SU-DHL-6 (cell line): ENCODE data around the gene RMND5B.

Source experiments
- H2AFZ ChIP-seq: fragments of 200-600 bp; sonication (generic); 2 replicates; pipeline ENCODE4 v1.6.1; 2014; ENCODE audit warnings: low read depth, mild to moderate bottlenecking, moderate library complexity, mixed read lengths, antibody characterized with exemption, low read length; ENCODE audit not compliant: severe bottlenecking
- H3F3A ChIP-seq: fragments of 200-600 bp; shearing (Covaris generic); 2 replicates; pipeline ENCODE4 v1.6.0; 2016; ENCODE audit warnings: antibody characterized with exemption, mild to moderate bottlenecking; ENCODE audit not compliant: insufficient read depth
- H3K27ac ChIP-seq: fragments of 200-600 bp; sonication (generic); 2 replicates; pipeline ENCODE4 v1.5.1; 2016; ENCODE audit warnings: low read depth, mild to moderate bottlenecking, low read length, moderate library complexity, mixed read lengths
- H3K27me3 ChIP-seq: fragments of 200-600 bp; sonication (generic), shearing (Covaris generic); 2 replicates; pipeline ENCODE4 v1.6.0; 2014; ENCODE audit warnings: mild to moderate bottlenecking, low read length
- H3K36me3 ChIP-seq: fragments of 200-600 bp; sonication (generic); 2 replicates; pipeline ENCODE4 v1.6.1; 2014; ENCODE audit warnings: mild to moderate bottlenecking, low read length, mixed read lengths
- H3K4me2 ChIP-seq: fragments of 300-600, 200-600 bp; shearing (Covaris generic), sonication (generic); 2 replicates; pipeline ENCODE4 v1.6.0; 2014; ENCODE audit warnings: low read length, low read depth, mild to moderate bottlenecking; ENCODE audit not compliant: poor library complexity, severe bottlenecking
- H3K4me3 ChIP-seq: fragments of 200-600 bp; sonication (generic); 2 replicates; pipeline ENCODE4 v1.5.1; 2014; ENCODE audit warnings: antibody characterized with exemption, low read length, mild to moderate bottlenecking, mixed read lengths; ENCODE audit not compliant: insufficient read depth, poor library complexity, severe bottlenecking
- H3K79me2 ChIP-seq: fragments of 200-600 bp; sonication (generic); 2 replicates; pipeline ENCODE4 v1.6.1; 2014; ENCODE audit warnings: mild to moderate bottlenecking, low read length, moderate library complexity; ENCODE audit not compliant: insufficient read depth
- H3K9ac ChIP-seq: fragments of 200-600 bp; sonication (generic); 2 replicates; pipeline ENCODE4 v1.7.0; 2014; ENCODE audit warnings: mild to moderate bottlenecking, low read length
- H3K9me2 ChIP-seq: fragments of 200-600 bp; sonication (generic); replicated peaks from 2 replicates; pipeline ENCODE4 v1.6.1; 2014; ENCODE audit warnings: low read length; ENCODE audit not compliant: insufficient read depth
- H3K9me3 ChIP-seq: fragments of 200-600 bp; sonication (generic); 2 replicates; pipeline ENCODE4 v1.6.1; 2014; ENCODE audit warnings: low read length, mixed read lengths; ENCODE audit not compliant: insufficient read depth
- H4K20me1 ChIP-seq: fragments of 200-600 bp; sonication (generic); 2 replicates; pipeline ENCODE4 v1.6.1; 2014; ENCODE audit warnings: low read depth, mild to moderate bottlenecking, antibody characterized with exemption, low read length, moderate library complexity, mixed read lengths
- CTCF ChIP-seq: fragments of 200-600 bp; sonication (generic); IDR thresholded peaks from one replicate; pipeline ENCODE4 v1.5.1; 2017; ENCODE audit warnings: antibody characterized with exemption, mild to moderate bottlenecking, low read length, moderate library complexity; ENCODE audit not compliant: insufficient read depth, poor library complexity, severe bottlenecking
- EZH2phosphoT487 ChIP-seq: fragments of 200-600 bp; sonication (generic), shearing (Covaris generic); conservative IDR thresholded peaks from 2 replicates; pipeline ENCODE4 v1.6.1; 2018; ENCODE audit warnings: mild to moderate bottlenecking, antibody characterized with exemption, low read length, moderate library complexity, mixed read lengths

The RMND5B gene

GRCh38 chr5:178093134-178093533, 37.7 kb upstream of the RMND5B start:
- H3K9ac ChIP-seq, result no peak overlapping the region
- H3K79me2 ChIP-seq, result no peaks in the 10 kb centered on the region
- TF ChIP-seq CTCF (no peak), EZH2phosphoT487 (no peak)
- H4K20me1 ChIP-seq, result no peaks in the 10 kb centered on the region
- no peaks in the 10 kb centered on the region for H3K9me2 ChIP-seq
- no peaks in the 10 kb centered on the region for H3K9me3 ChIP-seq
- no peaks in the 10 kb centered on the region for H3K36me3 ChIP-seq
- no peaks in the 10 kb centered on the region for H3F3A ChIP-seq
- H2AFZ ChIP-seq, result no peak overlapping the region
- H3K4me2 ChIP-seq, result no peak overlapping the region
- no peak overlapping the region for H3K4me3 ChIP-seq
- H3K27ac ChIP-seq, result no peak overlapping the region
- no peaks in the 10 kb centered on the region for H3K27me3 ChIP-seq

DNA sequence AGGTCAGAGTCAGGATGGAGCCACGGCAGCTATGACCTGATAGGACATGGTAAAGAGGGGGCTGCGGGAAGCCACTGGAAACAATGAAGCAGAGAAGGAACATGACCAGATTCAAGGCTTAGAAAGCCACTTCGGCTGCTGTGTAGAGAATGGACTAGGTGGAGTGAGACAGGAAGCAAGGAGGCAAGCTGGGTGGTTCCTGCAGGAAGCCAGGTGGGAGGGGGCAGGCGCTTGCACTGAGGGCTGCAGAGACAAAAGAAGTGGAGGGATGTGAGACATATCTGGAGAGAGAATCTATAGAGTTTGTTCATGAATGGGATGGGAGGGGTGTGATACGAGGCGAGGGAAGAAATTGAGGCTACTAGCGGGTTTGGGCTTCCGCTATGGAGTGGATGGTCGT, 36.5 kb upstream of the RMND5B start:
- TF ChIP-seq CTCF (no peak), EZH2phosphoT487 (no peak)
- Histone ChIP-seq H3K4me2 (no peak overlapping the region), H3K4me3 (no peak overlapping the region), H3K79me2 (no peaks in the 10 kb centered on the region), H3K9me3 (no peaks in the 10 kb centered on the region), H3K9me2 (no peaks in the 10 kb centered on the region), H3K27me3 (no peaks in the 10 kb centered on the region), H3K9ac (no peak overlapping the region), H3F3A (no peaks in the 10 kb centered on the region), H3K27ac (no peak overlapping the region), H3K36me3 (no peaks in the 10 kb centered on the region), H4K20me1 (no peaks in the 10 kb centered on the region), H2AFZ (no peak overlapping the region)

GRCh38 chr5:178098685-178099084, 32.1 kb upstream of the RMND5B start:
- no peaks in the 10 kb centered on the region for H3F3A ChIP-seq
- no peaks in the 10 kb centered on the region for H3K79me2 ChIP-seq
- no peak for TF ChIP-seq CTCF
- no peak for TF ChIP-seq EZH2phosphoT487
- no peaks in the 10 kb centered on the region for H3K27me3 ChIP-seq
- no peak overlapping the region for H3K4me3 ChIP-seq
- H3K9me2 ChIP-seq, result no peaks in the 10 kb centered on the region
- H2AFZ ChIP-seq, result no peak overlapping the region
- no peak overlapping the region for H3K4me2 ChIP-seq
- H3K36me3 ChIP-seq, result no peaks in the 10 kb centered on the region
- no peaks in the 10 kb centered on the region for H4K20me1 ChIP-seq
- no peaks in the 10 kb centered on the region for H3K9me3 ChIP-seq
- no peak overlapping the region for H3K9ac ChIP-seq
- no peak overlapping the region for H3K27ac ChIP-seq

DNA sequence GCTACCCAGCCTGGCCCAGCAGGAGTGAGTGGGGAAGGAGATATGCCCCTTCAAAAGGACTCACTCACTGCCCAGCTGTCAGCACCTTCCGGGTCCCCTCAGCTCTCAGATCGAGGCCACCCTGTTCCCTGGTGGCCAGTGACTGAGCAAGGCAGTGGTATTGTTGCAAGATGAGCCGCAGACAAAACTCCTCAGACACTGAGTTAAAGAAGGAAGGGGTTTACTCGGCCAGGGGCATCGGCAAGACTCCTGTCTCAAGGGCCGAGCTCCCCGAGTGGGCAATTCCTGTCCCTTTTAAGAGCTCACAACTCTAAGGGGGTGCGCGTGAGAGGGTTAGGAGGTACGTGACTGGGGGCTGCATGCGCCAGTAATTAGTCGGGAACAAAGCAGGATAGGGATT, 27.2 kb upstream of the RMND5B start:
- H3K79me2 ChIP-seq, result no peaks in the 10 kb centered on the region
- no peaks in the 10 kb centered on the region for H3K36me3 ChIP-seq
- H3F3A ChIP-seq, result no peaks in the 10 kb centered on the region
- TF ChIP-seq CTCF (no peak), EZH2phosphoT487 (no peak)
- H3K4me2 ChIP-seq, result no peak overlapping the region
- H3K4me3 ChIP-seq, result no peak overlapping the region
- H4K20me1 ChIP-seq, result no peaks in the 10 kb centered on the region
- no peak overlapping the region for H2AFZ ChIP-seq
- H3K27ac ChIP-seq, result no peak overlapping the region
- H3K27me3 ChIP-seq, result no peaks in the 10 kb centered on the region
- H3K9me2 ChIP-seq, result no peaks in the 10 kb centered on the region
- no peaks in the 10 kb centered on the region for H3K9me3 ChIP-seq
- no peak overlapping the region for H3K9ac ChIP-seq
